NCI-H146 treated with DMSO at 0.1 percent for 48 hours (cell line): ENCODE data around the gene SYNDIG1.

Source experiments
- DNase-seq: peaks from one replicate; lab custom pipeline; 2025; ENCODE audit not compliant: unreplicated experiment; lab: John Stamatoyannopoulos, UW

The SYNDIG1 gene

DNA sequence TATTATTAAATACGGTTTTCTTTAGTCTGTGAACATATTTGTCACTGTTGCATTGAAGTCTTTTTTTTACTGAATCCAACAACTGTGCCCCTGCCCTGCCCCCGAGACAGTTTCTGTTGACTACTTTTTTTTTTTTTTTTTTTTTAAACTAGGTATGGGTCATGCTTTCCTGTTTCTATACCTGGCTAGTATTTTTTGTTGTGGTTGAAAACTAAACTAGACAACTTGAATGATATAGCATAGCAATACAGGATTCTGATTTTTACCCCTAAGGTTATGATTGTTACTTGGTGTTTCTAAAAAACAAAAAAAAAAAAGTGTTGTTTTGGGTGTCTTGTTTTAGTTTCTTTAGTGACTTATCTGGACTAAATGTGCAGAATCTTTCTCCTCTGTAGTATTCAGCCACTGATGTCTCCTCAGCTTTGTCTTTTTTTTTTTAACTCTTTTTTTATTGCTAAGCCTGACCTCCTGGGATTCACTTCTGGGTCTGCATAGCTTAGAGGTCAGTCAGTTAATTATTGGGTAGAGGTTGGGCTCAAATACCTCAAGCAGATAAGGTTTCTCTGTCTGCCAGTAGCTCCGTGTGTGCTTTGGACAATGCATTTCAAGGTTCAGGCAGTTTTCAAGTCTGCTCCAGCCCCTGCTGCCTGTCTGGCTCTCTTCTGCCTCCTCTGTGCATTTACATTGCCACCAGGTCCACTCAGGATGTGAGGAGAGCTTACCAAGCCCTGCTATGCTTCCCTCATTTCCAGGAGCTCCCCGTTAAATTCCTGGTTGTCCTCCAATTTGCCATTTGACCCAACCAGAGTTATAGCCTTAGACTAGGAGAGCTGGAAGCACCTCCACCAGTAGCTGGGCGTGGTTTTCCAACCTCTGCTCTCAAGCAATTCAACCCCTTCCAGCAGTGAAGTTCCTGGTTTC, 91.4 kb downstream of the SYNDIG1 start:
- DNase-seq, result no peak

GRCh38 chr20:24565835-24566351, 96.5 kb downstream of the SYNDIG1 start:
- DNase-seq, result no peak

DNA sequence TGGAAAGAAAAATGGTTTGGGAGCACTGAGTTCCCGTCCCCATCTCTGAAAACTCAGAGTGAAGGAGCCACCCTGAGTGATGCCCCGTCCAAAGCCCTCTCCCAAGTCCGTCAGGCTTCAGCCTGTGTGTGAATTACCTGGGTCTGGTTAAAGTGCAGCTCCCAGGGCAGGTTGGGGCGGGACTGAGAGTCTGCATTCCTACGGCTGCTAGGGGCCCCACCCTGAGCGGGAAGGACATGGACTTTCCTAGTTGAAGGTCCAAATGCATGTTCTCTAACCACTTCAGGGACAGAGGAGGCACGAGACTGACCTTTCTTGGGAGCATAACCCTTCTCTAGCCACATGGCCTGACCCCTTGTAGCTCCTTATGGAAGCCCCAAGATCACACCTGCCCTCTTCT, 97.2 kb downstream of the SYNDIG1 start:
- DNase-seq, result no peak

DNA sequence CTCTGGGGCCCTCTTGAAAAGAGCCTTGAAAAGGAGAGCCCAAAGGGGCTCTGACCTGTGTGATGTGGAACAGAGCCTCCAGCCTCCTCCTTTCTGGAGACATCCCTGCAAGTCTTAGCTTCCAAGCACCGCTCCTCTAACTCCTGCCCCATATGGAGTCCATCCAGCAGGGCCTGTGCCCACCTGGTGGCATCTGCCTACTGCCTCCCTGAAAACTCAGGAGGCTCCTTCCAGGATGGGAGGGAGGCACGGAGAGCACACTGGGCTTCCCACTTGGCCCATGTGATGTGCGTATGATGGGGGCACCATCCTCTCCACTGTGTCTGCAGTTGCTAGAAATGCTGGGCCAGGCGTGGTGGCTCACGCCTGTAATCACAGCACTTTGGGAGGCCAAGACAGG, 98.1 kb downstream of the SYNDIG1 start:
- no peak for DNase-seq

DNA sequence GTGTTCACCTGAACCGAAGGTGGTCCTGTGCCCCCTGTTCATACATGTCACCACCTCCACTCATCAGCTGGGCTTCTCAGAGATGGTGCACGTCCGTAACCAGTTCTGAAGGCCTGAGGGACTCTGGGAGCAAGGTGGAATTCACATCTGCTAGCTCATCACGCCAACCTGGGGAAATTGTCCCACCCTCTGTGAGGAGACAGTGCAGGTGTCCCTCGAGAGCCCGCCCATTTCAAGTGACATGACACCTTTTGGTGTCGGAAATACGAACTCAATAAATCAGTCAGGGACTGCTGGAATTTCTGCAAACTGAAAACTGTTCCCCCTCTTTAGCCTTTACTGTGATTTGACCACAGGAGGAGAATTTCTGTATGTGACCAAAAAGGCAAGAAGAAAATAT, 99.4 kb downstream of the SYNDIG1 start:
- no peak for DNase-seq

DNA sequence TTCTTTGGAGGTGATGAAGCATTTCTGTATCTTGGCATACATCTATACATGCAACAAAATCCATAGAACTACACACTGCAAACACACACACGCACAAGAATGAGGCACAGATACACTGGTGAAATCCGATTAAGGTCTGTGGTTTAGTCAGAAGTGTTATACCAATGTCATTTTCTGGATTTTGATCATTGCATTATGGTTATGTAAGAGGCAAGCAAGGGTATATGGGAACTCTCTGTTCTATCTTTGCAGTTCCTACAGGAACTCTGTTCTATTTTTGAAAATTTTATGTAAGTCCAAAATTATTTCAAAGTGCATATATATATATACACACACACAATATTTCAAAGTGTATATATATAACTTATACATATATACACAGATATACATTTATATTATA, 101.7 kb downstream of the SYNDIG1 start:
- no peak for DNase-seq

DNA sequence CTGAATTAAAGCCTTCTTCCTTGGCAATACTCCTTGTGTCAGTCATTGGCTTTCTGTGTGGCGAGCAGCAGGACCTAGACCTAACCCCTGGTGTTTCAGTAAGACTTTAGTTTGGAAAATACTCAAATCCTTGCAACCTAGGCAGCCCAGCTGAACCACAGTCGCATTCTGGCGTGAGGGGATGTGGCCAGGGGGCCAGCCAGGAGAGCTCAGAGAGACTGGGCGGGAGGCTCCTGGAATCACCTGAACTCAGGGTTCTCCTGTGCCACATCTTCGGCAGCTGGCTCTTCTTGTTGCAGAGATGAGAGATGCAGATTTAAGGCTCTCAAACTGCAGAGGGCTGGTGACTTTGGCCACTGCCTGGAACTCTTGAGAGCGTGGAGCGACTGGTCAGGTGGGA, 102.7 kb downstream of the SYNDIG1 start:
- DNase-seq, result no peak

DNA sequence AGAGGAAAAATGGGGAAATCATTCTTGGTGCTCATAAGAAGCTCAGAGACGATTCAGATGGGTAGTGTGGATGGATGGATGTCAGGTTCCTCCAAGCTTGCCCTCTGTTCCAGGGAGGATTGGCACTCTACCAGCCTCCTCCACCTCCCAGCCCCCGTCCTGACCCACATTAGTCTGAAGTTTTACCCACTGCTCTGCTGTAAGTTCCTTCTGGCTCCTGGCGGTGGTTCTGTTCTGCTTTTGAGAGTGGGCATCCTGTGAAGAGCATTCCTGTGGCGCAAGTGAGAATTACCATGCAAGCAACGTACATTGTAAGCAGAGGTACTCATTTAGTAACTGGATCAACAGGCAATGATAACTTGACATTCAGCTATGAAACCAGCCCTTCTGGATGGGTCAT, 103.4 kb downstream of the SYNDIG1 start:
- DNase-seq, result no peak

DNA sequence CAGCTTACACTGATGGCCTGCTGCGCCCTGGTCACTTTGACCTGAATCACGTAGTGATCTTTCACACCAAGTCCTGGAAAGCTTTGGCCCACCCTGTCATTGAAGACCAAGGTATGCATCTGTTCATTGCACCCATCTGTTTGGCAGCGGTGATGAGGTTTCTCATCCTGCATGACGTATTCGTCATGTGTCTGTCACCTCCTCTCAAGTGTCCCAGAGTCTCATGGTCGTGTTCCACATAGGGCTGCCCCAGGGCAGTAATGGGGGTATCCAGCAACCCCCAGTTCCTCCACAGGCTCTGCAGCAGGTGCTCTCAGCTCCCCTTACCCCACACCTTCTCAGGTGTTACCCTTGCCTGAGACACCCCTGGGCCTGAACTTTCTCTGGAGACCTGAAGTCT, 104.1 kb downstream of the SYNDIG1 start:
- no peak for DNase-seq

GRCh38 chr20:24574307-24574706, 104.9 kb downstream of the SYNDIG1 start:
- no peak for DNase-seq

- no peak for DNase-seq
These were observed 105.4 kb downstream of the SYNDIG1 start for GRCh38 chr20:24574797-24575196.

- DNase-seq, result no peak
These were observed 106.4 kb downstream of the SYNDIG1 start for GRCh38 chr20:24575811-24576210.

DNA sequence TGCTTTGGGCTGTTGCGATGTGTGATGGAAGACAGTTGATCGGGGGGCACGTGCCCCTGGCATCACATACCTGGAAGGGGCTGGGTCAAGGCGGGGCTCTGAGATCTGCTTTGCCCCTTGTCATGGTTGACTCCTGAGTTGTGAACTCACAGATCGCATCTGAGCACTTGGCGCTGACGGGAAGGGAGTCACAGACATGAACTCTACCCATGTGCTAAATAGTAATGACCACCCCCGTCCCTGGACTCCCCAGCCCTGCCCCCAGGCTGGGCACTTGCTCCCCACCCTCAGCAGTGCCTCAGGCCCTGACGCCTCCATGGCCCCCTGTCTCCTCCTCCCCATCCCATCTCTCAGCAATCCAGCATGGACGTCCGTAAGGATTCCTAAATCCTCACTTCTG, 107.0 kb downstream of the SYNDIG1 start:
- no peak for DNase-seq

DNA sequence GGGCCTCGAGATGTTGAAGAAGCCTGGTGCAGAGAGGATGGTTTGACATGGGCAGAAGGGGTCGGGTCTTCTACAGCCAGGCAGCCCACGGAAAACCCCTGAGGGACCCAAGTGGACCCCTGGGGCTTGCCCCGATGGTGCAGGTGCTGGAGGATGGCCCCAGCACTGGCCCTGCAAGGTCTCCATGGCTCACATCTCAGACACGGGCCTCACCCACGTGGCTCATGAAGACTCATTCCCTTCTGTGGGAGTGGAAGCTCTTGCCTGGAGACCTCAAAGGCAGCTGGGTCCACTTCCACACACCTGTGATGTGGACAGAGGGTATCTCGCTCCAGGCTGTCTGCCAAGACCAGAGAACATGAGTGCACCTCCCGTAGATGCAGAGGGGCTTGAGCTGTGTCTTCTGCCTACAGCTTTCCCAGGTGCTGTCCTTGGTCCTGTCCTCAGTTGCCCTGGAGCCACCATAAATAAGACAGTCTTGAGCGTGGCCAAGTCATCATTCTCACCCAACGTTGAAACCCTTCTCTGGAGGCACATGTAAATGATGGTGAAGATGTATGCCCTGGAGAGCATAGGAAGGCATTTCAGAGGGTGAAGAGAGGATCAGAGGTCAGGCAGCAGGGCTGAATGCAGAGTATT, 108.0 kb downstream of the SYNDIG1 start:
- DNase-seq, result no peak

- no peak for DNase-seq
These were observed 109.4 kb downstream of the SYNDIG1 start for GRCh38 chr20:24578567-24579415.

DNA sequence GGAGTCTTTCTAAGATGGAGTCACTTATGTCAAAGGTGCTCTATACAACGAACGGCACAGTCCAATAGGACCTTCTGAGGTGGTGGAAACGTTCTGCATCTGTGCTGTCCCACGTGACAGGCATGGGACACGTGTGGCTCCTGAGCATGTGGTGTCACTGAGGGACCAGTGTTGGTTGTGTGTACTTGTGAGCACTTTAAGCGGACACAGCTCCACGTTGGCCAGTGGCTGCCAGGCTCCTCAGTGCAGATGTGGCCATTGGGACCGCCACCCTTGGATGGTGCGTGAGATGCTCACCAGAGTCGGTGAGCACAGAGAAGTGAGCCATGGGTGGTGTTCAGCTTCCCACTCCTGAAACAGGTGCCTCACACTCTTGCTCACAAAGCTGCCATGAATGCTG, 110.0 kb downstream of the SYNDIG1 start:
- DNase-seq, result no peak

GRCh38 chr20:24580006-24580405, 110.6 kb downstream of the SYNDIG1 start:
- no peak for DNase-seq

DNA sequence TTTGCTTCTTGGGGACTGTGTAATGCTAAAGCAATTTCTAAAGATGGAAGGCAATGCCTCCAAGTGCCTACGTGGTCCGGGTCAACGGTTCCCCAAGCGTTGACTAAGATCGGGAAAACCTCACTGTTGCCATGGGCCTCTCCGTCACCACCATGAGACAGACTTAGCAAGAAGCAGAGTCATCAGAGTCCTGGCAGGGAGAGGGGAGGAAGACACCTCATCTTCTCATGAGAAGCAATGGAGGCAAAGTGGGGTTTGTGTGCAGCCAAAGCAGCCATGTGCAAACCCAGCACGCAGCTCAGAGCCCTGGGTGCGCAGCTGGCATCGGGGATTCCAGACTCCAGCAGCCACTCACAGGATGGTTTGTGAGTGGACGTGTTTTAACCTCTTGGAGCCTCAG, 111.4 kb downstream of the SYNDIG1 start:
- no peak for DNase-seq

DNA sequence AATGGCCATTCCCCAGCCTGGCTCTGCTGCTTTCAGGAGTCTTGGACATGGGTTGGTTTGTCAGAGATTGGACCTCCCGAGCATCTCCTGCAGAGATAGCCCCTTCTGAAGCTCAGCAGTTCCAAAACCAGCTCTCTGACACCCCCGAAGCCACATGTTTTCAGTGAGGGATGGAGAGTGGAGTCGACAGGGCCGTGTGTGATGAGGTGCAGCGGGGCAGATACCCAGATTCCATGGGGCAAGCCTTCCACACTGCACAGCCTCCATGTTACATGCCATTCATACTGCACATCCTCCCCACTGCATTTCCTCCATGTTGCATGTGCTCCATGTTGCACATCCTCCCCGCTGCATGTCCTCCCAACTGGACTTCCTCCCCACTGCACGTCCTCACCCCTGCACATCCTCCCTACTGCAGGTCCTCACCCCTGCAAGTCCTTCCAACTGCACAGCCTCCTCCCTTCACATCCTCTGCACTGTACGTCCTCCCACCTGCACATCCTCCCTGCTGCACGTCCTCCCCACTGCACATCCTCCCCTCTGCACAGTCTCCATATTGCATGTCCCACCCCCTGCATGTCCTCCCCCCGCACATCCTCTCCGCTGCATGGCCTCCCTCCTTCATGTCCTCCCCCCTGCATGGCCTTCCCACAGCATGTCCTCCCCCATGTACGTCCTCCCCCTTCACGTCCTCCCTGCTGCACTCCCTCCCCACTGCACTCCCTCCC, 112.2 kb downstream of the SYNDIG1 start:
- DNase-seq, result no peak

DNA sequence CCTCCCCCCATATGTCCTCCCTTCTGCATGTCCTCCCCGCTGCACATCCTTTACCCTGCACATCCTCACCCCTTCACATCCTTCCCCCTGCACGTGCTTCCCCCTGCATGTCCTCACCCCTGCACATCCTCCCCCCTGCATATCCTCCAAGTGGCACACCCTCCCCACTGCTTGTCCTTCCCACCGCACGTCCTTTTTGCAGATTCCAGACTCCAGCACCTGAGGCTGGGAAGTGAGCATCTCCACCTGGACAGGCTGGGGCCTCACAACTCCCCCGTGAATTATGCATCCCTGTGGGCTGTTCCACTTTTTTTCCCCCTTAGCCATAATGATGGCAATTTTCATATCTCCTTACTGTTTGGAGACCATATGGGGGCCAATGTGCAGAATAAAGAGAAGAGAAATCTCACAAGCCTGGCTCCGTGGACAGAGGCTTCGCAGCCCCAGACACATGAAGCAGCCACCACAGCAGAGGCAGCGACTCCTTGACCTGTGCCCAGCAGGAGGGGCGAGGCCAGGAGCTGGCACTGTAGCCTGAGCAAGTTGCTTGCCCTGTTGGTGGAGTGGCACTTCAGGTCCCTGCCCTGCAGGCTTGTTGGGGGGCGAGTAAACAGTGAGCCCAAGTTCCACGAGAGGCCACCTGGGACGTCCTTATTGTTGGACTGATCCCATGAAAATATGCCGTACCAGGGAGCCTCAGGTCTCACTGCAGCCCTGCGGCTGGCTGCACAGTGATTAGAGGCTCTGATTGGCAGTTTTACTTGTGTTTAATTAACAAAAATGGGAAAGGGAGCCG, 113.1 kb downstream of the SYNDIG1 start:
- DNase-seq, result no peak
